ENCODE measurements around the gene GNG12.

GNG12 gene

GRCh38 chr1:67780637-67781036, 52.6 kb downstream of the GNG12 start:
- no peak for DNase-seq

DNA sequence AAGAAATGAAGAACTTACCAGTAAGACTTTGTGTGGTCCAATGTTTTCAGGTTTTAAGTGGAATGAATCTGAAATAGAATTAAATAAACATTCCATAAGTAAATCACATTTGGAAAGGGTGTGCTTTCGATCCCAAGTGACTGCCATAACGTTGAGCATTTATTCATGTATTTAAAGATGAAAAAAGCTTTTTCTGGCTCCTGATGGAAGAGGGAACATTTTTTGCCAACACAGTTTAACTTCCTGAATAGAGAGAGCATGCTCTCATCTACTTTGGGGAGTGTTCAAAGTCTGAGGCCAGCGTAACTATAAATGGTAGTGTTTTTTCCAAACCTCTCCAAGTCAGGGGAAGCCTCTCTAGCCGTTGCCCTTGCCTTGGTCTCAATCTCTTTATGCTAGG, 55.8 kb downstream of the GNG12 start:
- DNase-seq: no peak

GRCh38 chr1:67777016-67777415, 56.3 kb downstream of the GNG12 start:
- DNase-seq: no peak

GRCh38 chr1:67773462-67773861, 59.8 kb downstream of the GNG12 start:
- no peak for DNase-seq

DNA sequence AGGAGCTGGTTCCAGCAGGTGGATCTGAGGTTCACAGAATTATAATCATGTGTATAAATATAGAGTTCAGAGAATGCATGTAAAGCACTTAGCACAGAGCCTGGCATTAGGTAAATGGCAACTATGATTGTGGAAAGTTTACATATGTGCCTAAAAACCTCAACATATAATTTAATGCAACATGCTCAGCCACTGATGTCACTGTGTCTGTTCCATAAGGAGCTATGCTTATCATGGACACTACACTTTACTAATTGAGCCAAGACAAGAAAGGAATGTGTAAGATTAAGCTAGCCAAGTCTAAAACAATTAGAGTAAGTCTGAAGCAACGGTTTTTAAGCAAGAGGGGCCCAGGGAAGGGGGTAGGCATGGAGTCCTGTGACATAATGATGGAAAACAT, 61.5 kb downstream of the GNG12 start:
- no peak for DNase-seq

- DNase-seq: no peak
Measured at GRCh38 chr1:67771152-67771551, 62.1 kb downstream of the GNG12 start.

GRCh38 chr1:67769633-67770256, 63.5 kb downstream of the GNG12 start:
- no peak for DNase-seq

DNA sequence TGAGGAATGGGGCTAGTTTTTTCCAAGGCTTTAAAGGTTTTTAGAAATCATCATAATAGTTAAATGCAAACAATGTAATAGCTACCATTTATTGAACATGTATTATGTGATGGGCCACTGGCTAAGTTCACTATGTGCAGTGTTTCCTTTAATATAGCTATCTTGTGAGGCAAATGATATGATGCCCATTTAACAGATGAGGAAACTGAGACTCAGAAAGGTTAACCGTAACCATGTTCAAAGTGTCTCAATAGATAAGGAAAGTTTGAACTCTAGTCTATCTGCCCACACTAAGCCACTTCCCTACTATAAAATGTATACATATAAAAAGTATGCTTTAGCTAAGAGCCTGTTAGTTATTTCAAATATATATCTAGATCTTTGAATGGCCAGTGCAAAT, 64.8 kb downstream of the GNG12 start:
- DNase-seq: no peak

GRCh38 chr1:67767103-67767782, 66.0 kb downstream of the GNG12 start:
- DNase-seq: no peak

- no peak for DNase-seq
Measured at GRCh38 chr1:67766141-67766978, 66.9 kb downstream of the GNG12 start.

- DNase-seq: no peak
Measured at GRCh38 chr1:67764633-67765032, 68.6 kb downstream of the GNG12 start.

GRCh38 chr1:67761730-67762129, 71.5 kb downstream of the GNG12 start:
- no peak for DNase-seq

- DNase-seq: no peak
Measured at GRCh38 chr1:67761091-67761490, 72.2 kb downstream of the GNG12 start.

DNA sequence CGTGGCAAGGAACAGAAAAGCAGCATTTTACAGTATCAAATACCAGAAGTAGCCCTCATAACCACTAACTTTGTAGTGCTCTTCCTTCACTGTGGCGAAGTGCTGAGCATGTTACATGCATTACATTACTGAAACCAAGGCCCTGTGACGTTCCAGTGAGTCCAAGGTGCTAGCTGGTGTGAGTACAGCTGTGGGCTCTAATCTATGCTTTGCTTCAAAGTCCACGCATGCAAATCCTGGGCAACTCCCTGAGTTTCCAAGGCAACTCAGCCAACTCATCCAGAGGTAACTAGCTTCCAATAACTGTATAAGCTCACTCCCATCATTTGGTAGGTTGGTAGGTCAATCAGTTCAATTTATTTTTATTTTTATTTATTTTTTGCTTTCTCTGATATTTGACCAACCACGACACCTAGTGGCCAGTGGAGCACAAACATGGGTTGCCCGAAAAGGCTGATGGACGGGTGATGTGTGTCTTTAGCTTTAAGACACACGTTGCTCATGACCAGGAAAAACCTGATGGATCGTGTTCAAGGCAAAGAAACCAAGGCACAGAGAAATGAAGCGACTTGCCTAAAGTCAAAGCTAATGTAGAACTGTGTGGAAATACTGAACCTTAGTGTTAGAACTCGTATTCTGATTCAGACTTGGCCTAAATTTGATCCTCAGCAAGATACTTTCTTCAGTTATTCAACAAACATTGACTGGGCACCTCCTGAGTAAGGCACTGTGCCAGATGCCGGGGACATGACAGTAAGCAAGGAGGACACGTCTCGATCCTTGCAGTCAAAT, 73.0 kb downstream of the GNG12 start:
- peak; percentile 56 for DNase-seq

- no peak for DNase-seq
Measured at GRCh38 chr1:67759692-67760029, 73.6 kb downstream of the GNG12 start.

GRCh38 chr1:67759066-67759465, 74.2 kb downstream of the GNG12 start:
- DNase-seq: no peak

- DNase-seq: no peak
Measured at GRCh38 chr1:67755619-67756018, 77.6 kb downstream of the GNG12 start.

- DNase-seq: no peak
Measured at GRCh38 chr1:67755160-67755559, 78.1 kb downstream of the GNG12 start.

- DNase-seq: no peak
Measured at GRCh38 chr1:67754526-67754920, 78.7 kb downstream of the GNG12 start.

GRCh38 chr1:67753776-67754525, 79.3 kb downstream of the GNG12 start:
- DNase-seq: no peak

GRCh38 chr1:67752306-67752705, 81.0 kb downstream of the GNG12 start:
- no peak for DNase-seq

- DNase-seq: no peak
Measured at GRCh38 chr1:67750691-67751054, 82.6 kb downstream of the GNG12 start.

All from activated T-cell treated with anti-CD3 and anti-CD28 coated beads, Interleukin-2, amount 50 U/mL, for 1 hour (primary cell).